Activated naive CD8-positive, alpha-beta T cell treated with anti-CD3 and anti-CD28 coated beads, Interleukin-2, amount 50 U/mL, for 24 hours (primary cell): ENCODE data around the gene PRELID1.

Experiments used
- ATAC-seq: fragments of 150-1000 bp; cut with Tn5 transposase; one replicate; pipeline ENCODE4 v1.10.0; 2021
- DNase-seq: peaks from one replicate; pipeline ENCODE4 v3.0.0; 2021
- H3K27ac Mint-ChIP-seq: one replicate; pipeline ENCODE4 v1.8.0; 2021; ENCODE audit warnings: mild to moderate bottlenecking, mixed read lengths
- H3K27me3 Mint-ChIP-seq: one replicate; pipeline ENCODE4 v1.8.0; 2021; ENCODE audit warnings: mixed read lengths
- H3K36me3 Mint-ChIP-seq: one replicate; pipeline ENCODE4 v1.8.0; 2021; ENCODE audit warnings: low read depth, mixed read lengths
- H3K4me1 Mint-ChIP-seq: one replicate; pipeline ENCODE4 v1.8.0; 2021; ENCODE audit warnings: mixed read lengths
- H3K4me3 Mint-ChIP-seq: one replicate; pipeline ENCODE4 v1.8.0; 2021; ENCODE audit warnings: mild to moderate bottlenecking, moderate library complexity, mixed read lengths
- H3K9me3 Mint-ChIP-seq: one replicate; pipeline ENCODE4 v1.8.0; 2021; ENCODE audit warnings: mixed read lengths

Gene PRELID1

DNA sequence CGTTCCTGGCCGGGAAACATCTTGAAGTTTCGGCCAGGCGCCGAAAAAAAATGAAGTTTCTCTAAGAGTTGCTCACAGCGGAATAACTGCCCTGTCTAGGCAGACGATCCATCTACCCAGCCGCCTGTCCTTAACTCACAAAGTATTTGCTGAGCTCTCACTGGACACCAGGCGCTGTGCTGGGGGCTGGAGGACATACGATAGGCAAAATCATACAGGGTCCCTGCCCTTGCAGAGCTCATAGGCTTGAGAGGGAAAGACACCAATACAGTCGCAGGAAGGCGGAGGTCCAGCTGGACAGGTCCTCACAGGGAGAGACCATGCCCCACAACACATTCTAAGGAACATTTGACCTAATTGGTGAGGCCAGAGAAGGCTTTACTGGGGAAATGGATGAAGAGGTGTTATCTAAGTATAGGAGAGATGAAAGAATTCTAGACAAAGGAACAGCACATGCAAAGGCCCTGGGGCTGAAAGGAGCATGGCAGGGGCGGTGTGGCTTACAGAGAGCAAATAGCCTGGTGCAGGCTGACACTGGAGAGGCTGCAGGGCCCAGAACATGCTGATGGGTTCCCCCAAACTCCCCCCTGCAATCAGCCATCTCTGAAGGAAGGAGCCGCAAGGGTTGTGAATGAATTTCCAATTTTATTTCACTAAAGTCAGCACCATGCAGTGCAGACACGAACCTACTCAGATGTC lies 10.1 kb downstream of the PRELID1 start:
- Mint-ChIP-seq H3K27me3 (no peaks in the 10 kb centered on the region), H3K9me3 (no peaks in the 10 kb centered on the region), H3K27ac (no peak overlapping the region), H3K36me3 (peaks cover 2% of the 10 kb centered on the region), H3K4me3 (peak overlapping the region; percentile 84), H3K4me1 (peaks cover 32% of the 10 kb centered on the region)
- ATAC-seq (no peak), DNase-seq (no peak)

DNA sequence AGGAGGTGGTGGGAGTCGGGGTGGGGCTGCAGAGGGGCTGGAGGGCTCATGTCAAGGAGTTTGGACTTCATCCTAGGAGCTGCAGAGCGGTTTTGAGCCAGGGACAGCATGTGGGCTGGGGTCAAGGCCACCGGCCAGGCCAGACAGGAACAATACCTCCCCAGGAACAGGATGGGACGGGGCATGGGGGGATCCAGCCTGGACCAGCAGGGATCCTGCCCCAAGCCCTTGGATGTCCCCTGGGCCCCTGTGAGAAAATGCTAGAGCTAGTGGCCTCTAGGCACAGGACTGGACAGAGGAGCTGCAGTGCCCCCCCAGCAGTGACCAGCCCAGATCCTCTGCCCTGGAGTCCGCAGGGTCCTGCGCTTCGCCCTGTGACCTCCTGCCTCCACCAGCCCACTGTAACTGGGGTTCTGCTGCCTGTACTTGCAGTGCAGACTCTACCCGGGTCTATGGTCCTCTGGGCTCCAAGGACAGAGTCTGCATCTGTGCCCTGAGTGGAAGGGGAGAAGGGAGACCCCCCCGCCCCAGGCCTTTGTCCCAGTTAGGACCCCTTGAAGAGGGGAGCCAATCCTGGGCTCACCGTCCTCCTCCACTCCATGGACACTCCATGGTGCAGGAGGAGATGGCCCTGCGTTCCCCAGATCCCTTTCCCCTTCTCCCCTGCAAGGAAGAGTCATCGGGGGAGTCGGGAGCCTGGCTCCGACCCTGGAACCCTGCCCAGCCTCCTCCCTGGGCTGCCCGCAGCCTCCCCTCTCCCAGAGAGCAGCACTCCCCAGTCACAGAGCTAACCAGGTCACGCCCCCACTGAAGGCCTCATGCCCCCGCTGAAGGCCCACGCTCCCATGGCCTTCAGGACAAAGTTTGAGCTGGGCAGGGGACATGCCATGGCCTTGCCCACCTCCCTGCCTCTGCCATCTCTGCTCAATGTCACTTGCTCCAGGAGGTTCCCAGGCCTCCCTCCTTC lies 11.1 kb downstream of the PRELID1 start:
- Mint-ChIP-seq H3K36me3 (peaks cover 2% of the 10 kb centered on the region), H3K9me3 (no peaks in the 10 kb centered on the region), H3K27me3 (no peaks in the 10 kb centered on the region), H3K4me1 (peaks cover 25% of the 10 kb centered on the region), H3K4me3 (no peak overlapping the region), H3K27ac (no peak overlapping the region)
- DNase-seq, result no peak
- ATAC-seq, result no peak

DNA sequence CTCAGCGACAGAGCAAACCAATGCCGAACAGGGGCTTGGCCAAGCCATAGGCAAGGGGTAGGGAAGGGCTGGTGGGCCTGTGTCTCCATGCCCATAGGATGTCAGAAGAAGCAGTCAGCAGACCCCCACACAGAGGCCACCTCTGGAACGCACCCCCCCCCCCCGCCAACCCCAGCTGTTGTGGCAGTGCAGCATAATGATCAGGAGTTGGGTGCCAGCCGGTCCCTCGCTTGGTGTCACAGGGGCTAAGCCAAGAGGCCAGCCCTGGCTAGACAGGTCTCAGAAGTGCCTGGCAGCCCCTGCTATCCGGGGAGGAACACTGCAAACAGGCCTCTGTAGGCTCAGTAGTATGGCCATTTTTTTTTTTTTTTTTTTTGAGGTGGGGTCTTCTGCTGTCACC lies 11.8 kb downstream of the PRELID1 start:
- Mint-ChIP-seq H3K36me3 (peaks cover 2% of the 10 kb centered on the region), H3K27me3 (no peaks in the 10 kb centered on the region), H3K4me3 (no peak overlapping the region), H3K9me3 (no peaks in the 10 kb centered on the region), H3K4me1 (peaks cover 28% of the 10 kb centered on the region), H3K27ac (no peak overlapping the region)
- DNase-seq, result no peak
- no peak for ATAC-seq

DNA sequence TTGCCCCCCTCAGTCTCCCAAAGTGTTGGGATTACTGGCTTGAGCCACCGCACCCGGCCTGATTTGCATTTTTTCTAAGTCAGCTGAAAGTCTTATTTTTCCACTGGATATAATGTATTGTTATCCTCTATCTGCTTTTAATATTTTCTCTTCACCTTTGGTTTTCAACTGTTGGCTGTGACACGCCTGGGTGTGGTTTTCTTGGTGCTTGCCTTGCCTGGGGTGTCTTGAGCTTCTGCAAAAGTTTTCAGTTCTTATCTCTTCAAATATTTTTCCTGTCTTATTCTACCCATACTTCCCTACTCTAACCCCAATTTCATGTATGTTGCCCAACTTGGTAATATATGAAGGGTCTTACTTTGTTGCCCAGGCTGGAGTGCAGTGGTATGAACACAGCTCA lies 12.4 kb downstream of the PRELID1 start:
- H3K4me1 Mint-ChIP-seq, result peaks cover 28% of the 10 kb centered on the region
- H3K4me3 Mint-ChIP-seq, result no peak overlapping the region
- H3K36me3 Mint-ChIP-seq, result peaks cover 2% of the 10 kb centered on the region
- ATAC-seq (no peak), DNase-seq (no peak)
- no peaks in the 10 kb centered on the region for H3K9me3 Mint-ChIP-seq
- H3K27me3 Mint-ChIP-seq, result no peaks in the 10 kb centered on the region
- H3K27ac Mint-ChIP-seq, result no peak overlapping the region

DNA sequence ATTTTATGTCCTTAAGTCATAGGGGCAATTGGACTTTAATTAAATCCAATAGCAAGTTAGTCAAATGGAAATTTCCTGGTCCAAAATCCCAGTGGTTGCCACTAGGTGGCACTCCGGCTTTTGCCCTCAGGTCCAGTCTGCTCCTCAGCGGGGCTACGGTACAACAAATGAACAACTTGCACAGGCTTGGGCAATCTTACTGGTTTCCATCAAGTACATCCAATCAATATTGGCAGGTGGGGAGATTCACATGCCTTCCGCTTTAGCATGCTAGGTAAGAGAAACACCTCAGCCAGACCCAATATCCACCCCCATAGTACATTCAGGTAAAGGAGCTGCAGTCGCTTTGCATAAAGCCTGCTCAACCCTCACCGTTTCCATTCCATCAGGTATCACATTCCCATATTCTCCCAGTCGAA lies 14.4 kb downstream of the PRELID1 start:
- H3K36me3 Mint-ChIP-seq, result peaks cover 4% of the 10 kb centered on the region
- DNase-seq (peak; percentile 82), ATAC-seq (peak; percentile 38)
- H3K4me3 Mint-ChIP-seq, result no peak overlapping the region
- H3K9me3 Mint-ChIP-seq, result no peaks in the 10 kb centered on the region
- H3K27ac Mint-ChIP-seq, result peak overlapping the region; percentile 35
- H3K4me1 Mint-ChIP-seq, result peaks cover 20% of the 10 kb centered on the region
- no peaks in the 10 kb centered on the region for H3K27me3 Mint-ChIP-seq

DNA sequence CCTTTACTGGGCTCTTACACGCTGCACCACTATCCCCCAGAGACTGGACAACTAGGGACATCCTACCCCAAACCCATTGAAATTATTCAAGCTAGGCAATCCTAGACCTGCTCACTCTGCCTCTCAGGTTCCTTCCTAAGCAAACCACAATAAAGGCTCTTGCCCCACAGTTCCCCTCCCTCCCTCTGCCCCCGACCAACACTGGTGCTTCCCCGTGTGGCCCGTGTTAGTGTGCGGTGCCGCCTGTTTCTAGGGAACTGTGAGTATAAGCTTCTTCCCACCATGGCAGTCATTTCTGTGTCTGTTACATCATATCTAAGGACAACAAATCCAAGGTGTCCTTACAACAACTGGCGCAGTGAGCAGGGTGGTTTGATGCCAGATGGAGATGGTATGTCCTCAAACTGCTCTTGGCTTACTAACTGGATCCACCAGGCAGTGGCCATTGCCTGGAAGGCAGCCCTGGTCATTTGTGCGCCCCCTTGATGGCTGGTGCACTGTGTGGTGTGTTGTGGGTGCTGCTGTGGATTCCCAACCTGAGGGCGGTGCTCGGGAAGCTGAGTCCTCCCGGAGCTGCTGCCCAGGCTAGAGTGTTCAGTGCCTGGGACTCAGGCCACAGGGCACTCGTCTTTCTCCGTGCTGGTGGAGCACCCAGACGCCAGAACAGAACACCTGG lies 16.5 kb downstream of the PRELID1 start:
- Mint-ChIP-seq H3K27me3 (no peaks in the 10 kb centered on the region), H3K36me3 (peaks cover 4% of the 10 kb centered on the region), H3K4me3 (no peak overlapping the region), H3K27ac (no peak overlapping the region), H3K9me3 (no peaks in the 10 kb centered on the region), H3K4me1 (peaks cover 25% of the 10 kb centered on the region)
- ATAC-seq, result peak; percentile 72
- DNase-seq, result no peak

DNA sequence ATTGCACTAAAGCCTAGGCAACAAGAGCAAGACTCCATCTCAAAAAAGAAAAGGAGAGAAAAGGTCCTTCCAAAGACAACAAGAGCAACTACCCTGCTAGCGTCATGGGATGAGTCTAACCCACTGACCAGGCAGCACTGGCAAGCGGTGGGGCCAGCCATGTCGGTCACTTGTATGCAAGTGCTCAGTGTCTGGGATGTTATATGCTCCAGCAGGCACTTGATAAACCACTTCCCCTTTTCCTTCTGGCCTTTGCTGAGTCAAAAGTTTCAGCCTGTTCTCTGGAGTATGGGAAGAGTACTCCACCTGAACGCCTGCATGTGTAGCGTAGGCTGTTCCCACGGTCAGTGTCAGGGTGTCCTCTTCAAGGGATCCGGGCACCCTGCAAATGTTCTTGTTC lies 17.3 kb downstream of the PRELID1 start:
- Mint-ChIP-seq H3K4me1 (peaks cover 25% of the 10 kb centered on the region), H3K27ac (no peak overlapping the region), H3K36me3 (peaks cover 4% of the 10 kb centered on the region), H3K27me3 (no peaks in the 10 kb centered on the region), H3K9me3 (no peaks in the 10 kb centered on the region), H3K4me3 (no peak overlapping the region)
- DNase-seq (no peak), ATAC-seq (no peak)

DNA sequence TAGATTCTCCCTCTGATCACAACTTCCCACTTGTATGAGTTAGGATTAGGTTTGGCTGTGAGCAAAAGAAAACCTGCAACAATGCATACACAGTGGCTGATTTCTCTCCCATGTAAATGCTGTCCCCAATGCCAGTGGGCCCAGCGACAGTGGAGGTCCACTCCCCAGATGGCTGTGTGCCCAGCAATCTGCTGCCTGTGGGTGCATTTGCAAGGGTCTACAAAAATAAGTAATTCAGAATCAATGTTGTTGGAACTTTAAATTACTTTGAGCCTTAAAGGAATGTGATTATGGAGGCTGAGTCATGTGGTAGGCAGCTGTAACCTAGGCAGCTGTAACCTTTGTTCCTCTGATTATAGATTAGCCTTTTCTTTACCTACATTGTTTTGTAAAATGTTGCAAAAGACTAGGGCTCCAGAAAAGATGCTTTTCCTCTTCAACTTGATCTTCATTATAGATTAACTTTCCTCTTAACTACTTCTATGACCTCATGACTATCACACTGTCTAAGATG lies 22.3 kb downstream of the PRELID1 start:
- no peak overlapping the region for H3K4me3 Mint-ChIP-seq
- H3K36me3 Mint-ChIP-seq, result peaks cover 1% of the 10 kb centered on the region
- no peak overlapping the region for H3K27ac Mint-ChIP-seq
- no peaks in the 10 kb centered on the region for H3K27me3 Mint-ChIP-seq
- no peaks in the 10 kb centered on the region for H3K9me3 Mint-ChIP-seq
- H3K4me1 Mint-ChIP-seq, result peaks cover 23% of the 10 kb centered on the region
- DNase-seq (no peak), ATAC-seq (no peak)

DNA sequence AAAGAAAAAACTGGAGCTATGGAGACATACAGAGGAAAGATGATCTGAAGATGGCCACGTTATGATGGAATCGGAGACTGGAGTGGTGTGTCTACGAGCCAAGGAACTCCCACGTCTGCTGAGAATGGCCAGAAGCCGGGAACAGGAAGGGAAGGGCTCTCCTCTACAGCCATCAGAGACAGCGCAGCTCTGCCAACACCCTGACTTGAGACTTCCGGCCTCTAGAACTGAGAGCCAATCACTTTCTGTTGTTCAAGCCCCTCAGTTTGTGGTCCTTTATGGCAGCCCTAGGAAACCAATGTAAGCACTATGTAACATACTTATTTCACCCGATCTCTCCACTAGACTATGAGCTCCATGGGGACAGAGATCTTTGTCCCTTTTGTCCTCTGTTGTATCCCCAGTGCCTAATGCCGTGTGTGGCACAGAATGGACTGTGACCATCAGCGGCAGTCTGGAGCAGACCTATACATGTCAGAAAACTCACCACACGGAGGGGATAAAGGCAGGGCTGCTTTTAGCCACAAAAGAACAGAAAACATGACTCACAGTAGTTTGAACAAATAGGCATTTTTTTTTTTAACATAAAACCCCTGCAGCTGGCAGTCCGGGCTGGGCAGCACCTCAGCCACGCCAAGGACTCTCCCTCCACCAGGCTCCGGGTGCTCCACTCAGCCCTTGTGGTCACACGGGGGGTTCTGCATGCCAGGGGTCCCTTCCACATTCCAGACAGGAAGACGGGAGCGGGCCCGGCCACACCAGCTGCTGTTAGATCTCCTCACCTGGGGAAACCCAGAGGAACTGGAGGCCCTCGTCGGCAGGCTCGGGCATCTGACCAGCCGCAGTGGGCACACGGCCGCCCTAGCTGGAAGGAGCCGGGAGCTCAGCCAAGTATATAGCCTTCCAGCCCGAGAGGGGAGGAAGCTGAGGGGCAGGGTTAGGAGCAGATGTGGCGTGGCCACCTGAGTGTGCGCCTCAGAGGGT lies 24.2 kb downstream of the PRELID1 start:
- Mint-ChIP-seq H3K9me3 (no peaks in the 10 kb centered on the region), H3K36me3 (peaks cover 2% of the 10 kb centered on the region), H3K27me3 (no peaks in the 10 kb centered on the region), H3K4me1 (peaks cover 24% of the 10 kb centered on the region), H3K4me3 (peak overlapping the region; percentile 32), H3K27ac (peak overlapping the region; percentile 64)
- no peak for DNase-seq
- peak; percentile 90 for ATAC-seq

DNA sequence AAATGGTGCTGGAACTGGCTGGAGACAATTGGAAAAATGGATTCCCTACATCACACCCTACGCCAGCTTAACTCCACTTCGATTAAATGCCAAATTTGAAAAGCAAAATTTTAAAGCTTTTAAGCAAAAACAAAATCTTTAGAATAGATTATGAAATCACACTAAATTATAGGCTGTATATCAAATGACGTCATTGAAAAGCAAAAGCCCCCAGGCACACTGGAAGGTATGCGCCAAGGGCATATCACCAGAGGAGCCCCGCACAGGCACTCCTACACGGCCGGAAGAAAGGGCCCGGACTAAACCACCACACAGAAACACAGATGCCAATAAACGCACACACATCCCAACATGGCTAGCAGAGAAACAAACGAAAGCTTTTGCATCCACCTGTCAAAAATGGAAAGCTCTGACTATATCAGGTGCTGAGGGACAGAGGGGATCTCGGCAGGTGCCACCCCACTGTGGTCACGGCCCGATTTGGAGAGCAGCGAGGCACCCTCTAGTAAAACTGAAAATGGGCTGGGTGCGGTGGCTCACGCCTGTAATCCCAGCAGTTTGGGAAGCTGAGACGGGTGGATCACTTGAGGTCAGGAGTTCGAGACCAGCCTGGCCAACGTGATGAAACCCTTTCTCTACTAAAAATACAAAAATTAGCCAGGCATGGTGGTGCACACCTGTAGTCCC lies 25.1 kb downstream of the PRELID1 start:
- H3K27ac Mint-ChIP-seq, result no peak overlapping the region
- no peaks in the 10 kb centered on the region for H3K27me3 Mint-ChIP-seq
- ATAC-seq, result no peak
- no peak for DNase-seq
- H3K9me3 Mint-ChIP-seq, result no peaks in the 10 kb centered on the region
- H3K4me3 Mint-ChIP-seq, result no peak overlapping the region
- peaks cover 24% of the 10 kb centered on the region for H3K4me1 Mint-ChIP-seq
- peaks cover 6% of the 10 kb centered on the region for H3K36me3 Mint-ChIP-seq

DNA sequence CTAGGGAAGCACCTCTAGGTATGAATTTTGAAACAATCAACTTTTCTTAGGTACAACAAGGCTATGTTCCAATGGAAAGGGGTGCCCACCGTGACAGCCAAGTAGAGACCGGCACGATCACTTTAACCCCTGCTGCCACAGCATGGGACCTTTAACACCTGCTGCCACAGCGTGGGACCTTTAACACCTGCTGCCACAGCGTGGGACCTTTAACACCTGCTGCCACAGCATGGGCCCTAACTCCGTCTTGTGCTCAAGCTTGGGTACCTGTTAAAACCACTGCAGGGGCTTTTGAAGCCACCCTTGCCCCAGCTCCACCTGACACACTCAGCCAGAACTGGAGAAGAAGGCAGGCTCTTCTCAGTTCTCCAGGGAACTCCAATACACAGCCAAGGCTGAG lies 26.3 kb downstream of the PRELID1 start:
- Mint-ChIP-seq H3K9me3 (no peaks in the 10 kb centered on the region), H3K27me3 (no peaks in the 10 kb centered on the region), H3K4me3 (no peak overlapping the region), H3K36me3 (peaks cover 14% of the 10 kb centered on the region), H3K27ac (no peak overlapping the region), H3K4me1 (peaks cover 20% of the 10 kb centered on the region)
- ATAC-seq (no peak), DNase-seq (no peak)

DNA sequence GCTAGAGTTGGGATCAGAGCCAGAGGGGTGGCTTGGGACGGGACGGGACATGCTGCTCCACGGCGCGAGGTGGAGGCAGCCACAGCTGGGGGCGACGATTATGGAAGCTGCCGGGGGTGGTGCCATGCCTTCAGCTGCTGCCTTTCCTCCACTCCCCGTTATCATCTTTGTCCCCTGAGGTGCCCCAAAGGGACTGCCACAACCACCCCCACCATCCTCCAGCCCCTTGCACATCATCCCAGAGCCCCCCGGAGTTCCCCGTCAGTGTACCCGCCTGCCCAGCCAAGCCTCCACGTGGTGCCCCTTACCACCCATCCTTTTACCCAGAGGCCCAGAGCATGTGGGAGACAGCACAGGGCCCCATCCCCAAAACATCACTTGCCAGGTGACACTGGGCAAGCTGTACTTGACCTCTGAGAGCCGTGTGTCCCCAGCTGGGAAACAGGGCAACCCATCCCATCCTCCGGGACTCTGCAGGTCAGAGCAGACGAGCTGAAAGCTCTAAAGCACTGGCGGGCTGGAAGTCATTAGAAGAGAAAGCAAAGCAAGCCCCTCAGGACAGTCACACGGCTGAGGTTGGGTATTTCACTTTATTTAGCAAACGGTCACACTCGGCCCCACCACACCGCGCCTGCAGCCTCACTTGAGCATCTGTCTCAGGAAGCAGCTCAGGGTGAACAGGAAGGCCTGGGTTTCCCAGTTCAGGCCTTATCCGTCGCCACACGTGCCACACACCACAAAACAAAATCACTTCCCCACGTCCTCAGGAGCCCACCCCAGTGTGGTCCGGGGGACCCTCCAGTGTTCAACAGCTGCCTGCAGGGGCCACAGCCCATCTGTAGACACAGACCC lies 27.6 kb downstream of the PRELID1 start:
- no peak overlapping the region for H3K4me3 Mint-ChIP-seq

More for the DNA sequence above, 27.6 kb downstream of the PRELID1 start:
- Mint-ChIP-seq H3K27ac (no peak overlapping the region), H3K36me3 (peaks cover 23% of the 10 kb centered on the region), H3K27me3 (no peaks in the 10 kb centered on the region), H3K9me3 (no peaks in the 10 kb centered on the region), H3K4me1 (peaks cover 17% of the 10 kb centered on the region)
- DNase-seq, result no peak
- no peak for ATAC-seq
